Parathyroid adenoma (tissue), 2 donors: Measurements from ENCODE around the gene MORN4.

Source experiments
- H2AFZ ChIP-seq: fragments of 300-600 bp; sonication (generic); one replicate; pipeline ENCODE4 v1.7.0; 2017; ENCODE audit warnings: antibody characterized with exemption, mild to moderate bottlenecking
- H3K27ac ChIP-seq: fragments of 300-600 bp; sonication (generic); one replicate; pipeline ENCODE4 v1.7.0; 2017
- H3K27me3 ChIP-seq: fragments of 300-600 bp; sonication (generic); one replicate; pipeline ENCODE4 v1.7.0; 2017; ENCODE audit warnings: low read length; ENCODE audit not compliant: control insufficient read depth, insufficient read depth
- H3K36me3 ChIP-seq: fragments of 300-600 bp; sonication (generic); one replicate; pipeline ENCODE4 v1.7.0; 2017; ENCODE audit warnings: low read length; ENCODE audit not compliant: control insufficient read depth, insufficient read depth
- H3K4me1 ChIP-seq: fragments of 300-600 bp; sonication (generic); one replicate; pipeline ENCODE4 v1.7.0; 2017; ENCODE audit warnings: control low read depth
- H3K4me2 ChIP-seq: fragments of 300-600 bp; sonication (generic); one replicate; pipeline ENCODE4 v1.7.0; 2017; ENCODE audit warnings: low read length
- H3K4me3 ChIP-seq: fragments of 300-600 bp; sonication (generic); one replicate; pipeline ENCODE4 v1.7.0; 2017; ENCODE audit warnings: low read depth, low read length
- H3K79me2 ChIP-seq: fragments of 300-600 bp; sonication (generic); one replicate; pipeline ENCODE4 v1.7.0; 2017; ENCODE audit warnings: control low read depth
- H3K9ac ChIP-seq: fragments of 300-600 bp; sonication (generic); one replicate; pipeline ENCODE4 v1.7.0; 2017; ENCODE audit warnings: mild to moderate bottlenecking
- H3K9me3 ChIP-seq: fragments of 300-600 bp; sonication (generic); one replicate; pipeline ENCODE4 v1.7.0; 2017; ENCODE audit warnings: low read length; ENCODE audit not compliant: control insufficient read depth
- TF ChIP-seq, protein P1 (sequence below): fragments of 300-600 bp; sonication (generic); IDR thresholded peaks from one replicate; pipeline ENCODE4 v1.7.0; 2017; ENCODE audit warnings: antibody characterized with exemption, mild to moderate bottlenecking
- donor health status: primary hyperparathyroidism.

MORN4 gene

DNA sequence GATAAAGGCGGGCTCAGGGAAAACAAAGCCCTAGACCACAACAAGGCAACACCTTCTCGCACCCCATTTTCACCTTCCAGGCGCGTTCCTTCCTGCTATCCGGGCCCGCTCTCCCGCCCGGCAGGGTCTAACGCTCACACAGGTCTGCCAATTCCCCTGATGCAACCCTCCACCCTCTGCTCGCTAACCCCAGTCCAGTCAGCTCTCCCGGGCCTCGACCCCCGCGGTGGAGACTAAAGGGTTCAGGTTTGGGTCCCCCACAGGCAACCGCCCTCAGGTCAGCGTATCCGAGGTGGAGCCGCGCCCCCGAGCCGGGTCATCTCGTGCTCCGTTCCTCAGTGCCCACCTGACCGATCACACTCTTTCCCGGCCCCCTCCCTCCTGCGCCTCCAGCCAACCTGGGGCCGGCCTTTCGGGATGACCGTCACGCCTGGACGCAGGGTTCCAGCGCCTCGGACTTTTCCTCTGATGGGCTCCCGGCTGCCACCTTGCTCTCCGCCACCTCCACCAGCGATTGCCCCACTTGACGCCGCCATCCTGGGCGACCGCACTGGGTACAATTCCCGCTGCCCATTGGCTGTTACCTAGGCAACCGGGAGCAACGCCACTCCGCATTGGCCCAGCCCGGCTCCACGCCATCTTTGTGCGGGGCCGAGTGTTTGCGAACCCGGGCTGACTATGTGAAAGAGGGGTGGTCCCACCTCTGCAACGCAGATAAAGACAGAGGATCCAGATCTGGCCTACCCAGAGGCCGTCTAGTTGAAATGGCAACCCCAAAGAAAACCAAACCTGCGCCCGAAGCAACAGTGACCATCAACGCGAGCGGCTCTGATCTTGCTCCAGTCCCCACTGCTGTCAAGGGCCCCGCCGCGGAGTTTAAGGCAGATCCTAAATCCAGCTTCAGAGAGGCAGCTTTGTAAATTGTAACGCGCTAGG, at the start of gene MORN4:
Gene MORN4 (minus strand): TSS at position 552 of the 936 bp plus-strand sequence. CDS start 13,847 bp downstream, outside the sequence.
- Histone ChIP-seq H3K27ac (peak within 1 kb of the TSS; percentile 88), H3K4me1 (peaks cover 5% of the 10 kb centered on the region)

DNA sequence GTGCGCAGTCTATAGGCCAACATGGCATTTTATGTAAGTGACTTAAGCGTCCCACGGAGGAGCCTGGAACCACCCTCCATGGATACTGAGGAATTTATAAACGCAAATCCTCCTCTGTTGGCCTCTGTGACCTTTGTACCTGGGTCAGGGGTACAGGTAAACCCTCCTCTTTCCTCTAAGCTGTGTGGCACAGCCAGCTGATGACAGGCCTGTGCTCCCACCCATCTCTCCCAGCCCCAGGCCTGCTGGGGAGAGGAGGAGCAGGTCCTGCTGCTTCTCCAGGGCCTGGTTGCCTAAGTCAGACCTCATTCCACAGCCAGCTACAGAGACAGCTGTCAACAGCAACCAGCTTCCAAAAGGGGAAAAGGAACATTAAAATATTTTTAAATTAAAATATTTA, 48.7 kb upstream of the MORN4 start:
- Histone ChIP-seq H3K4me3 (no peak overlapping the region), H3K27ac (no peak overlapping the region), H3K4me2 (no peak overlapping the region), H3K36me3 (no peaks in the 10 kb centered on the region), H3K27me3 (no peaks in the 10 kb centered on the region), H3K9me3 (no peaks in the 10 kb centered on the region), H3K9ac (no peak overlapping the region), H2AFZ (no peak overlapping the region), H3K79me2 (peaks cover 4% of the 10 kb centered on the region), H3K4me1 (peaks cover 15% of the 10 kb centered on the region)
- TF ChIP-seq, protein P1, sequence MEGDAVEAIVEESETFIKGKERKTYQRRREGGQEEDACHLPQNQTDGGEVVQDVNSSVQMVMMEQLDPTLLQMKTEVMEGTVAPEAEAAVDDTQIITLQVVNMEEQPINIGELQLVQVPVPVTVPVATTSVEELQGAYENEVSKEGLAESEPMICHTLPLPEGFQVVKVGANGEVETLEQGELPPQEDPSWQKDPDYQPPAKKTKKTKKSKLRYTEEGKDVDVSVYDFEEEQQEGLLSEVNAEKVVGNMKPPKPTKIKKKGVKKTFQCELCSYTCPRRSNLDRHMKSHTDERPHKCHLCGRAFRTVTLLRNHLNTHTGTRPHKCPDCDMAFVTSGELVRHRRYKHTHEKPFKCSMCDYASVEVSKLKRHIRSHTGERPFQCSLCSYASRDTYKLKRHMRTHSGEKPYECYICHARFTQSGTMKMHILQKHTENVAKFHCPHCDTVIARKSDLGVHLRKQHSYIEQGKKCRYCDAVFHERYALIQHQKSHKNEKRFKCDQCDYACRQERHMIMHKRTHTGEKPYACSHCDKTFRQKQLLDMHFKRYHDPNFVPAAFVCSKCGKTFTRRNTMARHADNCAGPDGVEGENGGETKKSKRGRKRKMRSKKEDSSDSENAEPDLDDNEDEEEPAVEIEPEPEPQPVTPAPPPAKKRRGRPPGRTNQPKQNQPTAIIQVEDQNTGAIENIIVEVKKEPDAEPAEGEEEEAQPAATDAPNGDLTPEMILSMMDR: no peak

More for the DNA sequence above, at the start of gene MORN4:
- H3K9me3 ChIP-seq: no peaks in the 10 kb centered on the region
- TF ChIP-seq, protein P1: no peak
- H3K4me2 ChIP-seq: peak within 1 kb of the TSS; percentile 68
- H2AFZ ChIP-seq: peak within 1 kb of the TSS; percentile 100
- H3K79me2 ChIP-seq: peaks cover 11% of the 10 kb centered on the region
- no peaks in the 10 kb centered on the region for H3K27me3 ChIP-seq
- H3K36me3 ChIP-seq: no peaks in the 10 kb centered on the region
- peak within 1 kb of the TSS; percentile 58 for H3K9ac ChIP-seq
- peak within 1 kb of the TSS; percentile 84 for H3K4me3 ChIP-seq

DNA sequence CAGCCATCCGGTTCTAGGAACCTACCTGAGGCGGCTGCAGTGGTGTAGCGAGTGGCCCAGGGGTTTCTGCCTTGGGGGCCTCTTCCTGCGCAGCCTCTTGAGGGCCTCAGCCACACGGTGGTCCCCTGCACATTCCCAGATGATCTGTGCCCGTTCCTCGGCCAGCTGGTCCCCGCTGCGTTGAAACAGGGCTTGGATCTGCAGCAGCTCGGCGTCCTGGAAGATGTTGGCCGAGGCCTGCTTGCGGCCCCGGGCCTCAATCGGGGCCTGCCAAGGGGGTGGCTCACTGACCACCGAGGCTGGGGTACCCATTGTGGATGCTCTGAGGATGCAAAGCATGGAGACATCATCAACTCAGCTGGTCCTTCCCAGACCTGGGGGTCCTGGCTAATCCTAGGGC, 46.3 kb upstream of the MORN4 start:
- Histone ChIP-seq H3K36me3 (no peaks in the 10 kb centered on the region), H3K4me2 (no peak overlapping the region), H3K79me2 (no peaks in the 10 kb centered on the region), H3K9me3 (no peaks in the 10 kb centered on the region), H2AFZ (no peak overlapping the region), H3K27me3 (no peaks in the 10 kb centered on the region), H3K4me3 (no peak overlapping the region), H3K9ac (no peak overlapping the region), H3K4me1 (no peaks in the 10 kb centered on the region), H3K27ac (no peak overlapping the region)
- TF ChIP-seq, protein P1: no peak

DNA sequence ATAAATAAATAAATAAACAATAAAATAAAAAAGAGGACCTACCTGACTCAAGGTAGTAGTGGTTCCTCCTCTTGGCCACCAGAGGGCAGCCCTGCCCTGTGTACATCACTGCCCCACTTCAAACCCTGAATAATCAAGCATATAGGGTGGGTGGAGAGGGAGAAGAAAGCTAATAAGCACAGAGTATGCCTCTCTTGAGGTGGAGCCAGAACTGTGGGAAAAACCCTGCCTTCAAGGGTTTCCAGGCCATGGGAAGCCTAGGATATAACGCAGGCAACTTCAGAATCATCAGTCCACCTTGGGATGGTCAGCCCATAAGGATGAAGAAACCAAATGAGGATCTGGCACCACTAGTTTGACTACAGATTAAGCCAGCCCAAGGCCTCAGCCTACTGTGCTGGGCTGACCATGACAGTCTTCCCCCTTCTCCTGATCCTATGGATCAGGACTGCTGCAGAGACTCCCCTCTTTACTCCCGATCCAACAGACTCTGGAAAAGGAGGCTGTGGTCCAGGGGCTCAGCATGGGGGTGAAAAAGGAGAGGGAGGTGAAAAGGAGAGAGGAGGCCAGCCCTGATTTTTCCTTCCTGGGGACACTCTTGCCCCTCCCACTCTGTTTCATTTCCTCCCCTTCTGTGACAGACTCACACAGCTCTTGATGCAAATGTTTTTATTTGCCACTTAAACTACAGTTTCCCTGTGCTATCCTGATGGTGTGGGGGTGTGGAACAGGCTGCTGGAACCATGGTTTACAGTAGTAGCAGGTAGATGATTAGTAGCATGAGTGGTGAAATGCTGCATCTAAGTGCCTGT, 43.7 kb upstream of the MORN4 start:
- Histone ChIP-seq H3K79me2 (no peaks in the 10 kb centered on the region), H3K4me2 (no peak overlapping the region), H3K27me3 (no peaks in the 10 kb centered on the region), H3K36me3 (no peaks in the 10 kb centered on the region), H3K4me1 (no peaks in the 10 kb centered on the region), H3K9ac (no peak overlapping the region), H3K4me3 (no peak overlapping the region), H2AFZ (no peak overlapping the region), H3K9me3 (no peaks in the 10 kb centered on the region), H3K27ac (no peak overlapping the region)
- TF ChIP-seq, protein P1: peak; percentile 93
